ENCODE results near the gene AQP6.

AQP6 gene

GRCh38 chr12:49943625-49943960 is 29.2 kb upstream of the AQP6 start:
- no peak for DNase-seq

- no peak for DNase-seq
These were observed 28.7 kb upstream of the AQP6 start for GRCh38 chr12:49944046-49944445.

GRCh38 chr12:49944718-49945117 is 28.0 kb upstream of the AQP6 start:
- no peak for DNase-seq

GRCh38 chr12:49945394-49946080 is 27.2 kb upstream of the AQP6 start:
- DNase-seq = peak; percentile 55 to 76 (median 62)

GRCh38 chr12:49946086-49946485 is 26.7 kb upstream of the AQP6 start:
- DNase-seq = no peak

GRCh38 chr12:49946497-49946896 is 26.2 kb upstream of the AQP6 start:
- DNase-seq = no peak

DNA sequence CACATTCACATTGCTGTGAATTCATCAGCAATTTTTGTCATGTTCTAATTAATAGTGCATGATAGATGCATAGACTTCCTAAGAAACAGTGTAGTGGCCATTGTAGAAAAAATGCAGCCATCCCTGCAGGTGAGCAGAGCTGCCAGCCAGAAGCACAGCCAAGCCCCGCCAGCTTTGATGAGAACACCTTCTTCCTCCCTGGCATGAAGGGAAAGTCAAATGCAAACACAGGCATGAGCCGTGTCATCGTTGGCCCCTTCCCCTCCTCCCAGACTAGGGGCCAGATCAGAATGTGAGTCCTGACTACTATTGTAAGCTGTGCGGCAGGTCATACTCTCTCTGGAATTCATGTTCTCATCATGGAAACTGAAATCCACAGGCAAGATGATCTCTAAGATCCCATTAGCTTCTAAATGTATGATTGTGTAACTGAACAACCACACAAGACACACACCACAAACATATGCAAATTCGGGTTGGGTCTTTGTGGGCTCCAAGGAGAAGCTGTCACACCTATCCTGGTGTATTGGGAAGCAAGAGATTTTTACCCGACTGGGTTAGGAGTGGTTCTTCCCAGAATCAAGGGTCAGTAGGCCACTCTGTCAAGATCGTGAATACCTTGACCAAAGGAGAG is 25.0 kb upstream of the AQP6 start:
- DNase-seq = no peak

DNA sequence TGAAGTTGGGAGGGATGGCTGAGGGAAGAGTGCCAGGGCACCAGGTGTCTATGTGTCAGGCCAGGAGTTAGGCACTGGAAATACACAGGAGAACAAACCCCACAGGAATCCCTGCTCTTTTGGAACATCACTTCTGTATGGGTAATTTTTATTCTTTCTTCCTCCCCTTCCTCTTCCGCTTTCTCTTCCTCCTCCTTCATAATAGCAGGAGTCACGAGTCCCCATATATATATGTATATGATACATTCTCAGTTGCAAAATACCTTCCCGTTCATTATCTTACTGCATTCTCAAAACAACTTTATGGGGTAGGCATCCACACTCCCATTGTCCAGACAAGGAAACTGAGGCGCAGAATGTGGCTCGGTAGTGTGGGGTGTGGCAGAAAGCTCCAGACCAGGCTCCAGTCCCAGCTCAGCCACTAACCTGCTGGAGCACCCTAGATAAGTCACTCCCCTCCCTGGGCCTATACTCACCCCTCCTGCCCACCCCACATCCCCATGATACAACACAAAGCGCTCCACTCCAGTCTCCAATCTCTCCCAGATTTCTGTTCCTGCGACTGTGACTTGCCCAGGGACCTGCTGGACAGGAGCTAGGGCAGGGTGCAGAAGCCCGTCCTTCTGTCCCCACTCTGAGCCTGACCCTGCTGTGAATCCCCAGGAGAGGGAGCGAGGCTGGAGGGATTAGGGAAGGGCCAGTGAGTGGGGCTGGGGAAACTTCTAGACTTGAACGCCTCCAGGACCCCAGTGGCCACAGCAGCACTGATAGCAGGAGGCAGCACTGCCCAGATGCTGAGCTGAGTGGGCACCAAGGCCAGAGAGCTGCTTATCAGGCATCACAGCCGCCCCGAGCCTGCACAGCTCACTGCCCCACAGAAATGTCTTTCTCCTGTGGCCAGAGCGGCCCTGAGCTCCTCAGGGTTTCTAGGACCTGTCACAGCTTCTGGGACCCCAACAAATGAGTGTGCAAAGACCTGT is 23.6 kb upstream of the AQP6 start:
- no peak for DNase-seq

GRCh38 chr12:49949866-49950265 is 22.9 kb upstream of the AQP6 start:
- no peak for DNase-seq

DNA sequence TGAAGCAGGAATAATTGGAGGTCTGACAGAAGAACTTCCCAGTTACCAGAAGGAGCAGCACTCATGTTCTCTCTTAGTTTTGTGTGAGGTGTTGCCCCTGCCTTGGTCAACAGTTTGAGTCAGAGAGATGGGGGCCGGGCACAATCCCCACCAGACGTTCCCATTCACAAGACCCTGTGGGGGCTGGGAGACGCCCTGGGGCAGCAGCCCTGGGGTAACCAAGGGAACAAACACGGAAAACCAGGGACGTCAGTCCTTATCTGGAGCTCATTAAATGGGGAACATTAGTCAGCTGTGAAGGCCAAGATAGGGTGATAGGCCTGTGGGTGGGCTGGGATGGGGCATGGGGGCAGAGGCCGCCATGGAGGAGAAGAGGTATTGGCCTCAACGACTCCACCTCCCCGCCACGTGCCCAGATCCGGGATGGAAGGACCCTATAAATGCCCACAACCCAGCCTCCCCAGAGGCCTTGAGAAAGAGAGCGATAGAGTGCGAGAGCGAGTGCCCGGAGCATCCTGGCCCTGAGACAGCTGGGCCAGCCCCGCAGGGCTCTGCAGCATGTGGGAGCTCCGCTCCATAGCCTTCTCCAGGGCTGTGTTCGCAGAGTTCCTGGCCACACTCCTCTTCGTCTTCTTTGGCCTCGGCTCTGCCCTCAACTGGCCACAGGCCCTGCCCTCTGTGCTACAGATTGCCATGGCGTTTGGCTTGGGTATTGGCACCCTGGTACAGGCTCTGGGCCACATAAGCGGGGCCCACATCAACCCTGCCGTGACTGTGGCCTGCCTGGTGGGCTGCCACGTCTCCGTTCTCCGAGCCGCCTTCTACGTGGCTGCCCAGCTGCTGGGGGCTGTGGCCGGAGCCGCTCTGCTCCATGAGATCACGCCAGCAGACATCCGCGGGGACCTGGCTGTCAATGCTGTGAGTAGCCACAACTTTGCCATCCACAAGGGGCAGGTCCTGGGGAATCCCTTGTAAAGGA is 22.2 kb upstream of the AQP6 start, which contains the start of gene AQP2:
AQP2 (plus strand) TSS at position 465 of the 979 bp plus-strand sequence; CDS start at position 559, 94 bp downstream.
- DNase-seq = no peak

DNA sequence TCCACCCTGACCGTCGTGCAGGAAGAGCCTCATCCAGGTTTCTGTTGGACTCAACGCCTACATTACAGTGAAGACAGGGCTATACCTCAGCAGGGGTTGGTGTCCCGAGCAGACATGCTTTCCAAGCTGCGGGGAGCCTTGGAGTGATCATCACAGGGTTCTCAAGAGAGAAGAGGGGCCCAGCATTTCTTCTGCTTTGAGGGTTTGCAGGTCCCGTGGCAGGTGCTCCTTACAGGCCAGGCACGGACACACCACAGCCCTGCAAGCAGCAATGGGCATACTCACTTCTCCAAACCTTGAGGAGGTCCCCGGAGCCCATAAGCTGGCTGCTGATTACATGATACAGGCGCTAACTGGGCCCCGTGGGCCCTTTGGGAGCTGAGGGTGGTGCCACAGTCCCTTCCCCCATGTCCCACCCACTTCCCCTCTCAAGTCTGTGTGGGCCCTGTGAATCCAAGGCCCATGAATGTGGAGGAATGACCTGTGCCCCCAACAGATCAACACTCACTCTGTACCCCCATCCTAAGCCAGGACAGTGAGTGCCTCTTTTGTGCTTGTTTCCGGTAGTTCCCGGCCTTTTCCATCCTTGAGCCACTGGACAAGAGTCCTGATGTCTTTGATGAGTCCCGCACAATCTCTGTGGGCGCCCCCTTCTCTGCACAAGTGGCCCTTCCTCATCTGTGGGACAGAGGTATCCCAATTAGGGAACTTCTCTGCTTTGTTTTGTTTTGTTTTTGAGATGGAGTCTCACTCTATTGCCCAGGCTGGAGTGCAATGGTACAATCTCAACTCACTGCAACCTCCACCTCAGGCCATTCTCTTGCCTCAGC is 21.1 kb upstream of the AQP6 start:
- no peak for DNase-seq

- DNase-seq = no peak
These were observed 20.2 kb upstream of the AQP6 start for GRCh38 chr12:49952391-49953055.

DNA sequence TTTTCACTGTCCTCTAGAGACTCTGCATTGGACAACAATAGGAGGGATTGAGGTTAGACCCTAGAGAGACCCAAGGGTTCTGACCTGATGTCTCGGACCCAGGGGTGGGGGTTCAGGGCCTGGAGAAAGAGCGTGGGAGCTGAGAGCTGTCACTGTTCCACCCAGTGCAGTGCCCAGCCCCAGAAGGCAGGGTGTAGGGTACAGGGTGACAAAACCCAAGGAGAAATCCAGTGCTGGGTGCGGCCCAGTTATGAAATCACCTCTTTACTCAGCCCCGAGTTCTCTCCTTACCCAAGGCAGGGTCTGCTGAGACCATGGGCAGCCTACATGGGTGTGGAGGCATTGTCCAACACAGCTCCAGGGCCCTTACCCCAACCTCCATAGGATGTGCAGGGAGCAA is 19.6 kb upstream of the AQP6 start:
- no peak for DNase-seq

GRCh38 chr12:49953961-49954846 is 18.5 kb upstream of the AQP6 start:
- no peak for DNase-seq

GRCh38 chr12:49954863-49955830 is 17.6 kb upstream of the AQP6 start:
- DNase-seq = no peak

DNA sequence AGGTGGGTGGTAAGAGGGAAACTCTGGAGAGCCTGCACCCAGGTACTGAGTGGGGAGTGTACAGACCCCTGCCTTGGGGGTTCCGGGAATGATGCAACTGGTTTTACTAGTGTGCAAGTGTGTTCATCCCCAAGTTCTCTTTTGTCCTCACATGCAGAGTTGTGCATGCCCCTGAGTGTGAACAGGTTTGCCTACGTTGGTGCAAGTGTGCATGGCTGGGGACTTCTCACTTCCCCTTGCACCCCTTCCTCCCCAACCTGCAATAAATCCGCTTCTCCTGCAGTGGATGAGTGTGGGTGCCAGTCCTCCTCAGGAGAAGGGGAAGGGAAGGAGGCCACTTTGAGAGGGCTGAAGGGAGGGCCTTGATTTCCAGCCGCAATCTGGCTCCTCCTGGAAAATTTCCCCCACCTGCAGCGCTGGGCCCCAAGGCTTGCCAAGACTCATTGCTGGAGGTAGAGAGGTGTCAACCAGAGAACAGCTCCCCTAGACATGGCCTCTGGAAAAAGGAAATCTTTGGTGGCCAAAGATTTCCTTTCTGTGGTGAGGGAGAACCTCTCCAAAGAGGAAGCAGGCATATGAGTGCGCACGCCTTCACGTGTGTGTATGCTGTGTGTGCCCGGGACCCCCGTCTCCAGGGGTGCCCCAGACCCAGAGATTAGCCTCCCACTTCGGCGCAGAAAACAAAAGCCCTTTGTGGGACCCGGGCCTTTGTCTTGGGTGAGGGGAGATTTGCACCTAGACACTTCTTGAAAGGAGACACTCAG is 16.7 kb upstream of the AQP6 start:
- DNase-seq = no peak

DNA sequence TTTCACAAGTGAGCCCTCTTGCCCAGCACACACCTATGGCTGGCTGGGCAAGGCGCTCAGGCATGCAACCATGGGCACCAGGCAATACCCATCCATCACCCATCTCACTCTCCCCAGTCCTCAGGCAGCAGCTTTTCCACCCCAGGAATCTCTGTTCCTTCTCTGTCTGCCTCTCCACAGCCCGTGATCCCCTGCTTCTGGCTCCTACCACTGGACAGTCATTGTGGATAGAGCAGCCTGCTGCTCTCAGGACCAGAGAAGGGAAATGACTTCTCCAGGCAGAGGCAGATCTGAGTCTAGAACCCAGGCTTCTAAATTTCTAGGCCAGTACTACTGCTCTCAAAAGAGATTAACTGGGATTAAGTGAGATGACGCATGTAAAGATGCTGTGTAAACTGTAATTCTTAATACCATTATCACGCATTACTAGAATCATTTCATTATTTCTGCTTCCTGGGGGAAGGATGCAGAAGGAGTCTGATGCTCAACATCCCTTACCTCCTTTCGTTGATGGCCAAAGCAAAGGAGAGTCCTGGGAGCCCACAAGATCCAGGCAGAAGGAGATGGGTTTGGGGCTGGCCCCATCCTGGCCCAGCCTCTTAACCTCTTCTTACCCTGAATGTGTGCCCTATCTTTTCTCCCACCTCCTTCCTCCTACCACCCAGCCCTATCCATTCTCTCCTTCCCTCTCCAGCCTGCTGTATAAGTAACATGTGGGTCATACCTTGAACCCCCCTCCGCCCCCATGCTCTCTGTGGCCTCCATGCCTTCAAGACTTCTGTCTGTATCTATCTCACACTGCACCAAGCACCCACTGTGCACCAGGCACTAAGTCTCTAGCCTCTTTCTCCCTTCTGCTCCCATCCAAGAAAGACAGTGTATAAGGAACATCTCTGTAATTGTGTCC is 15.8 kb upstream of the AQP6 start:
- DNase-seq = no peak

Measured in activated naive CD4-positive, alpha-beta T cell (primary cell).